ENCODE measurements around the gene UQCC2. TPM values are rescaled to one million over a fixed set of nuclear protein-coding genes. Genes with fewer than 3 reads are reported as not detected.

The UQCC2 gene
- total RNA-seq, 1 donor from 2014 or later = 99.4 TPM

- Mint-ChIP-seq H3K27ac (peak overlapping the region; percentile 77), H3K27me3 (no peaks in the 10 kb centered on the region), H3K4me1 (ENCODE audit: low read depth) (peaks cover 36% of the 10 kb centered on the region), H3K4me3 (ENCODE audit: low read depth) (no peak overlapping the region), H3K36me3 (ENCODE audit: insufficient read depth) (no peaks in the 10 kb centered on the region), H3K9me3 (ENCODE audit: low read depth) (no peaks in the 10 kb centered on the region)
- no peak for TF ChIP-seq CTCF (IDR thresholded peaks at IDR 0.05; ENCODE audit: unreplicated experiment)
- no peak for DNase-seq (ENCODE audit: low spot score, unreplicated experiment)
Measured at GRCh38 chr6:33716379-33716778, 4.9 kb upstream of the UQCC2 start.

- no peak for TF ChIP-seq CTCF (IDR thresholded peaks at IDR 0.05; ENCODE audit: unreplicated experiment)
- H3K36me3 Mint-ChIP-seq (ENCODE audit: insufficient read depth) = peaks cover 4% of the 10 kb centered on the region
- no peaks in the 10 kb centered on the region for H3K9me3 Mint-ChIP-seq (ENCODE audit: low read depth)
- H3K27ac Mint-ChIP-seq = no peak overlapping the region
- H3K27me3 Mint-ChIP-seq = no peaks in the 10 kb centered on the region
- H3K4me1 Mint-ChIP-seq (ENCODE audit: low read depth) = peaks cover 37% of the 10 kb centered on the region
- H3K4me3 Mint-ChIP-seq (ENCODE audit: low read depth) = no peak overlapping the region
- no peak for DNase-seq (ENCODE audit: low spot score, unreplicated experiment)
Measured at GRCh38 chr6:33714385-33715040, 3.0 kb upstream of the UQCC2 start.

- no peak overlapping the region for H3K27ac Mint-ChIP-seq
- no peak for DNase-seq (ENCODE audit: low spot score, unreplicated experiment)
- peaks cover 37% of the 10 kb centered on the region for H3K4me1 Mint-ChIP-seq (ENCODE audit: low read depth)
- peaks cover 7% of the 10 kb centered on the region for H3K36me3 Mint-ChIP-seq (ENCODE audit: insufficient read depth)
- no peak overlapping the region for H3K4me3 Mint-ChIP-seq (ENCODE audit: low read depth)
- no peak for TF ChIP-seq CTCF (IDR thresholded peaks at IDR 0.05; ENCODE audit: unreplicated experiment)
- H3K9me3 Mint-ChIP-seq (ENCODE audit: low read depth) = no peaks in the 10 kb centered on the region
- H3K27me3 Mint-ChIP-seq = no peaks in the 10 kb centered on the region
Measured at GRCh38 chr6:33713786-33714185, 2.3 kb upstream of the UQCC2 start.

GRCh38 chr6:33712914-33713313 is 1.4 kb upstream of the UQCC2 start:
- DNase-seq (ENCODE audit: low spot score, unreplicated experiment) = no peak
- no peak for TF ChIP-seq CTCF (IDR thresholded peaks at IDR 0.05; ENCODE audit: unreplicated experiment)
- H3K9me3 Mint-ChIP-seq (ENCODE audit: low read depth) = no peaks in the 10 kb centered on the region
- H3K36me3 Mint-ChIP-seq (ENCODE audit: insufficient read depth) = peaks cover 9% of the 10 kb centered on the region
- H3K27me3 Mint-ChIP-seq = no peaks in the 10 kb centered on the region
- peaks cover 36% of the 10 kb centered on the region for H3K4me1 Mint-ChIP-seq (ENCODE audit: low read depth)
- H3K27ac Mint-ChIP-seq = no peak overlapping the region
- H3K4me3 Mint-ChIP-seq (ENCODE audit: low read depth) = no peak overlapping the region

GRCh38 chr6:33710296-33711121 is 991 bp downstream of the UQCC2 start:
- H3K4me3 Mint-ChIP-seq (ENCODE audit: low read depth) = peak overlapping the region; percentile 98
- H3K36me3 Mint-ChIP-seq (ENCODE audit: insufficient read depth) = peaks cover 10% of the 10 kb centered on the region

More at GRCh38 chr6:33710296-33711121, 991 bp downstream of the UQCC2 start:
- H3K27me3 Mint-ChIP-seq = no peaks in the 10 kb centered on the region
- H3K27ac Mint-ChIP-seq = peak overlapping the region; percentile 99
- no peaks in the 10 kb centered on the region for H3K9me3 Mint-ChIP-seq (ENCODE audit: low read depth)
- peaks cover 27% of the 10 kb centered on the region for H3K4me1 Mint-ChIP-seq (ENCODE audit: low read depth)
- no peak for TF ChIP-seq CTCF (IDR thresholded peaks at IDR 0.05; ENCODE audit: unreplicated experiment)
- no peak for DNase-seq (ENCODE audit: low spot score, unreplicated experiment)

All from progenitor cell of endocrine pancreas (in vitro differentiated cells).